Hepatocyte (in vitro differentiated cells): ENCODE results near the gene P2RY2. TPM values are rescaled to one million over a fixed set of nuclear protein-coding genes. Genes with fewer than 3 reads are reported as not detected.

Source experiments
- DNase-seq: peaks from one replicate; pipeline ENCODE4 v3.0.0-alpha.2; 2016; ENCODE audit warnings: low spot score
- H2AFZ ChIP-seq: fragments of 200-600 bp; sonication (generic); 2 replicates; pipeline ENCODE4 v1.6.0; 2016; ENCODE audit warnings: antibody characterized with exemption, mild to moderate bottlenecking
- H3K27ac ChIP-seq: fragments of 200-600 bp; sonication (generic); 2 replicates; pipeline ENCODE4 v1.5.1; 2016; ENCODE audit warnings: mild to moderate bottlenecking
- H3K27me3 ChIP-seq: fragments of 200-600 bp; sonication (generic); 2 replicates; pipeline ENCODE4 v1.6.1; 2016
- H3K36me3 ChIP-seq: fragments of 200-600 bp; sonication (generic); replicated peaks from 2 replicates; pipeline ENCODE4 v1.5.1; 2016; ENCODE audit warnings: low read depth; ENCODE audit not compliant: insufficient read depth
- H3K4me1 ChIP-seq: fragments of 200-600 bp; sonication (generic); 2 replicates; pipeline ENCODE4 v1.5.1; 2016; ENCODE audit warnings: mild to moderate bottlenecking, moderate library complexity; ENCODE audit not compliant: insufficient read depth
- H3K4me2 ChIP-seq: fragments of 200-600 bp; sonication (generic); 2 replicates; pipeline ENCODE4 v1.6.0; 2016
- H3K4me3 ChIP-seq: fragments of 200-600 bp; sonication (generic); 2 replicates; pipeline ENCODE4 v1.5.1; 2016; ENCODE audit warnings: mild to moderate bottlenecking
- H3K79me2 ChIP-seq: fragments of 200-600 bp; sonication (generic); 2 replicates; pipeline ENCODE4 v1.6.0; 2017; ENCODE audit warnings: mild to moderate bottlenecking
- H3K9me2 ChIP-seq: fragments of 200-600 bp; sonication (generic); replicated peaks from 2 replicates; pipeline ENCODE4 v1.6.0; 2017; ENCODE audit warnings: mild to moderate bottlenecking; ENCODE audit not compliant: insufficient read depth
- H3K9me3 ChIP-seq: fragments of 200-600 bp; sonication (generic); 2 replicates; pipeline ENCODE4 v1.5.1; 2016; ENCODE audit warnings: low read depth, mild to moderate bottlenecking
- H4K20me1 ChIP-seq: fragments of 200-600 bp; sonication (generic); 2 replicates; pipeline ENCODE4 v1.6.0; 2016; ENCODE audit warnings: mild to moderate bottlenecking; ENCODE audit not compliant: insufficient read depth, poor library complexity, severe bottlenecking
- EZH2 ChIP-seq: fragments of 200-600 bp; sonication (generic); IDR thresholded peaks from 2 replicates; pipeline ENCODE4 v1.6.1; 2016; ENCODE audit warnings: antibody characterized with exemption, mild to moderate bottlenecking, borderline replicate concordance
- EZH2phosphoT487 ChIP-seq: fragments of 200-600 bp; sonication (generic); IDR thresholded peaks from one replicate; pipeline ENCODE4 v1.6.1; 2018; ENCODE audit warnings: antibody characterized with exemption, mild to moderate bottlenecking, low read depth, moderate library complexity; ENCODE audit not compliant: unreplicated experiment, severe bottlenecking
- WGBS: methylation state at CpG from one replicate; pipeline ENCODE4 v1.1.6; 2016; ENCODE audit warnings: low lambda C conversion rate; ENCODE audit errors: missing lambda C conversion rate; 5-methylcytosine and 5-hydroxymethylcytosine counted together
- polyA plus RNA-seq: library from polyadenylated mRNA; unstranded; fragments of >200 nt; fragmentation: Nextera tagmentation; extraction: Ambion mirVana; gene quantifications from 2 replicates; pipeline ENCODE4 v1.2.1, GENCODE V29; 2016
- total RNA-seq: library from RNA; depleted of rRNA; stranded (reverse); fragments of >200 nt; gene quantifications from 2 replicates; pipeline ENCODE4 v1.2.3, GENCODE V29; 2014
- TF ChIP-seq, protein P1 (sequence below): fragments of 200-600 bp; sonication (generic); IDR thresholded peaks from 2 replicates; pipeline ENCODE4 v1.5.1; 2016; ENCODE audit warnings: antibody characterized with exemption, mild to moderate bottlenecking; ENCODE audit not compliant: poor library complexity

P2RY2 gene
- total and polyA plus RNA-seq, 2 experiments from 2014 or later: 2.5 to 6.3 TPM

DNA sequence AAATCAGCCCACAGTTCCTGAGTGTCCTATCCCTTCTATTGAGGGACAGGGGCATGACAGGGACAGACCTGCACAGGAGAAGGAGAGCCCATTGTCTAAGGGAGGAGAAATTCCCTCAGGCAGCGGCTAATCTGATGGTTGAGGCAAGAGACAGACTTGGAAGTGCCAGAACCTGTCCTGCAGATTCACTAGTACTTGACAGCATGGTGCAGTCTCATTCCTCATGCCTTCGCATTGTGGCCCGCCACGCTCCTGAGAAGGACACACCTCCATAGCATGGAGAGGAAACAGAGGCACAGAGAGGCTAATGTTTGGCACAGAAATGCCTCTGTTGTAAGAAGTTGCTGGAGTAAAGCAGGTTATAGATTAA, 57.3 kb downstream of the P2RY2 start:
- H3K9me3 ChIP-seq: no peaks in the 10 kb centered on the region
- no peak for DNase-seq
- H3K27me3 ChIP-seq: no peaks in the 10 kb centered on the region
- H3K36me3 ChIP-seq: no peaks in the 10 kb centered on the region
- TF ChIP-seq EZH2 (no peak), EZH2phosphoT487 (no peak)
- TF ChIP-seq, protein P1, sequence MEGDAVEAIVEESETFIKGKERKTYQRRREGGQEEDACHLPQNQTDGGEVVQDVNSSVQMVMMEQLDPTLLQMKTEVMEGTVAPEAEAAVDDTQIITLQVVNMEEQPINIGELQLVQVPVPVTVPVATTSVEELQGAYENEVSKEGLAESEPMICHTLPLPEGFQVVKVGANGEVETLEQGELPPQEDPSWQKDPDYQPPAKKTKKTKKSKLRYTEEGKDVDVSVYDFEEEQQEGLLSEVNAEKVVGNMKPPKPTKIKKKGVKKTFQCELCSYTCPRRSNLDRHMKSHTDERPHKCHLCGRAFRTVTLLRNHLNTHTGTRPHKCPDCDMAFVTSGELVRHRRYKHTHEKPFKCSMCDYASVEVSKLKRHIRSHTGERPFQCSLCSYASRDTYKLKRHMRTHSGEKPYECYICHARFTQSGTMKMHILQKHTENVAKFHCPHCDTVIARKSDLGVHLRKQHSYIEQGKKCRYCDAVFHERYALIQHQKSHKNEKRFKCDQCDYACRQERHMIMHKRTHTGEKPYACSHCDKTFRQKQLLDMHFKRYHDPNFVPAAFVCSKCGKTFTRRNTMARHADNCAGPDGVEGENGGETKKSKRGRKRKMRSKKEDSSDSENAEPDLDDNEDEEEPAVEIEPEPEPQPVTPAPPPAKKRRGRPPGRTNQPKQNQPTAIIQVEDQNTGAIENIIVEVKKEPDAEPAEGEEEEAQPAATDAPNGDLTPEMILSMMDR: no peak
- H3K4me2 ChIP-seq: no peak overlapping the region
- no peak overlapping the region for H3K27ac ChIP-seq
- H3K4me3 ChIP-seq: no peak overlapping the region
- no peaks in the 10 kb centered on the region for H3K9me2 ChIP-seq
- H4K20me1 ChIP-seq: no peaks in the 10 kb centered on the region
- WGBS: 77% methylated on average over 4 of the region's 4 CpGs
- no peak overlapping the region for H2AFZ ChIP-seq
- peaks cover 28% of the 10 kb centered on the region for H3K4me1 ChIP-seq
- peaks cover 4% of the 10 kb centered on the region for H3K79me2 ChIP-seq

DNA sequence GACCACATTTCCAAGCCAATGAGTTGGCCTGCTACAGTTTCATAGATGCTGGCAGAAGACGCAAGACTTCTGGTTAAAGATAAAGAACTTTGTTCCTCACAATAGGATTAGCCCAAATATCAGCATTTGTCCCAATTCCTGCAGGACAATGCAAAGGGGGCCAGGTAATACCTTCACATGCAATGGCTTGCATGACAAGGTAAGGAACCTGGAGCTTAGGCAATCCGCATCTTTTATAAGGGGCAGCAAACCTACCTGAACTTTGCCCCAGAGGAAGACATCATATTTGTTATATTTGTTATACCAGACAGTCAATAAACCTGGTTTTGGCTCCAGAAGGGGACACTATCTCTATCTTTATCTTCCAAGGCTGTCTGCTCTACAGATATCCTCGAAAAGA, 59.4 kb downstream of the P2RY2 start:
- Histone ChIP-seq H3K79me2 (peaks cover 4% of the 10 kb centered on the region), H3K9me2 (no peaks in the 10 kb centered on the region), H2AFZ (no peak overlapping the region), H4K20me1 (no peaks in the 10 kb centered on the region), H3K27me3 (no peaks in the 10 kb centered on the region), H3K36me3 (no peaks in the 10 kb centered on the region), H3K9me3 (no peaks in the 10 kb centered on the region), H3K4me1 (peaks cover 8% of the 10 kb centered on the region), H3K4me3 (no peak overlapping the region), H3K27ac (no peak overlapping the region), H3K4me2 (no peak overlapping the region)
- no peak for TF ChIP-seq EZH2
- TF ChIP-seq EZH2phosphoT487: no peak
- TF ChIP-seq, protein P1: no peak
- WGBS: 56% methylated on average over 3 of the region's 3 CpGs
- DNase-seq: no peak

GRCh38 chr11:73280626-73281025, 62.5 kb downstream of the P2RY2 start:
- Histone ChIP-seq H3K4me2 (no peak overlapping the region), H2AFZ (no peak overlapping the region)

More at GRCh38 chr11:73280626-73281025, 62.5 kb downstream of the P2RY2 start:
- no peak for DNase-seq
- no peaks in the 10 kb centered on the region for H3K9me2 ChIP-seq
- H3K4me3 ChIP-seq: no peak overlapping the region
- no peak overlapping the region for H3K27ac ChIP-seq
- WGBS: 72% methylated on average over 5 of the region's 5 CpGs
- no peaks in the 10 kb centered on the region for H4K20me1 ChIP-seq
- no peaks in the 10 kb centered on the region for H3K9me3 ChIP-seq
- TF ChIP-seq, protein P1: no peak
- TF ChIP-seq EZH2 (no peak), EZH2phosphoT487 (no peak)
- no peaks in the 10 kb centered on the region for H3K36me3 ChIP-seq
- no peaks in the 10 kb centered on the region for H3K79me2 ChIP-seq
- no peaks in the 10 kb centered on the region for H3K27me3 ChIP-seq
- H3K4me1 ChIP-seq: no peaks in the 10 kb centered on the region
